Measurements from ENCODE around the gene MST1R. TPM values are rescaled to one million over a fixed set of nuclear protein-coding genes. Genes with fewer than 3 reads are reported as not detected.

Gene MST1R
- polyA plus RNA-seq, 1 donor (not counting 4 experiments of a cell fraction or from before 2014, with no cell fraction given): 106 TPM

DNA sequence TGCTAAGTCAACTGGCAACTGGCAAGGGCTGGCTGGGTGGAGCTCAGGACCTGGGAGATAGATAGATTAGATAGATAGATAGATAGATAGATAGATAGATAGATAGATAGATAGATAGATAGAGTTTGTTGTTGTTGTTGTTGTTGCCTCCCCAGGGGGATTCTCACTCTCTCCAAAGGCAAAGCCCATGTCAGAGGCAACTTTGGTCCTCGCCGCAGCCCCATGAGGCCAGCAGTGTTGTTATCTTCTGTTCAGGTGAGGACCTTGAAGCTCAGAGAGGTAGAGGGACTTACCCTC lies 7.4 kb upstream of the MST1R start:
- Histone ChIP-seq H3K4me1 (ENCODE audit: control insufficient read depth, extremely low read depth, insufficient read depth, low read length) (peaks cover 7% of the 10 kb centered on the region), H3K4me3 (ENCODE audit: control insufficient read depth in 2 of 3, extremely low read depth in 1 of 3, insufficient read depth in 2 of 3, low read depth in 1 of 3, low read length in 3 of 3) (no peak overlapping the region), H2AFZ (ENCODE audit: control insufficient read depth, low read length) (no peak overlapping the region), H3K36me3 (ENCODE audit: control insufficient read depth in 2 of 2, extremely low read depth in 1 of 2, insufficient read depth in 2 of 2, low read length in 2 of 2) (peaks cover 10 to 20% of the 10 kb centered on the region in 2 experiments), H3K27me3 (ENCODE audit: control insufficient read depth, extremely low read depth, insufficient read depth, low read length) (no peaks in the 10 kb centered on the region), H3K9me3 (ENCODE audit: control insufficient read depth, low read depth, low read length) (no peaks in the 10 kb centered on the region), H3K4me2 (ENCODE audit: control insufficient read depth, extremely low read depth, insufficient read depth, low read depth, low read length) (no peak overlapping the region), H4K20me1 (ENCODE audit: control insufficient read depth, extremely low read depth, insufficient read depth, low read length) (no peaks in the 10 kb centered on the region), H3K9ac (ENCODE audit: control insufficient read depth, extremely low read depth, insufficient read depth, low read length) (no peak overlapping the region), H3K9me1 (ENCODE audit: control insufficient read depth, extremely low read depth, insufficient read depth, low read length) (no peaks in the 10 kb centered on the region), H3K79me2 (ENCODE audit: control insufficient read depth, insufficient read depth, low read length) (no peaks in the 10 kb centered on the region), H3K27ac (ENCODE audit: control insufficient read depth, insufficient read depth, low read length) (no peak overlapping the region)
- no peak for TF ChIP-seq EZH2 (IDR thresholded peaks at IDR 0.05; ENCODE audit: low read length)
- TF ChIP-seq, protein P1, sequence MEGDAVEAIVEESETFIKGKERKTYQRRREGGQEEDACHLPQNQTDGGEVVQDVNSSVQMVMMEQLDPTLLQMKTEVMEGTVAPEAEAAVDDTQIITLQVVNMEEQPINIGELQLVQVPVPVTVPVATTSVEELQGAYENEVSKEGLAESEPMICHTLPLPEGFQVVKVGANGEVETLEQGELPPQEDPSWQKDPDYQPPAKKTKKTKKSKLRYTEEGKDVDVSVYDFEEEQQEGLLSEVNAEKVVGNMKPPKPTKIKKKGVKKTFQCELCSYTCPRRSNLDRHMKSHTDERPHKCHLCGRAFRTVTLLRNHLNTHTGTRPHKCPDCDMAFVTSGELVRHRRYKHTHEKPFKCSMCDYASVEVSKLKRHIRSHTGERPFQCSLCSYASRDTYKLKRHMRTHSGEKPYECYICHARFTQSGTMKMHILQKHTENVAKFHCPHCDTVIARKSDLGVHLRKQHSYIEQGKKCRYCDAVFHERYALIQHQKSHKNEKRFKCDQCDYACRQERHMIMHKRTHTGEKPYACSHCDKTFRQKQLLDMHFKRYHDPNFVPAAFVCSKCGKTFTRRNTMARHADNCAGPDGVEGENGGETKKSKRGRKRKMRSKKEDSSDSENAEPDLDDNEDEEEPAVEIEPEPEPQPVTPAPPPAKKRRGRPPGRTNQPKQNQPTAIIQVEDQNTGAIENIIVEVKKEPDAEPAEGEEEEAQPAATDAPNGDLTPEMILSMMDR (optimal IDR thresholded peaks at IDR 0.05 in 1 of 3, IDR thresholded peaks at IDR 0.05 in 1 of 3, conservative IDR thresholded peaks at IDR 0.05 in 1 of 3; ENCODE audit: extremely low read depth in 1 of 3, insufficient read depth in 2 of 3, low read length in 3 of 3): no peak
- dilution Hi-C loops (cut with MboI; ENCODE audit: extremely low pct_ligation_motif_present, low sequenced_read_pairs): no loop called here
- no peak for DNase-seq (ENCODE audit: low read depth, low spot score)
- FAIRE-seq: no peak

DNA sequence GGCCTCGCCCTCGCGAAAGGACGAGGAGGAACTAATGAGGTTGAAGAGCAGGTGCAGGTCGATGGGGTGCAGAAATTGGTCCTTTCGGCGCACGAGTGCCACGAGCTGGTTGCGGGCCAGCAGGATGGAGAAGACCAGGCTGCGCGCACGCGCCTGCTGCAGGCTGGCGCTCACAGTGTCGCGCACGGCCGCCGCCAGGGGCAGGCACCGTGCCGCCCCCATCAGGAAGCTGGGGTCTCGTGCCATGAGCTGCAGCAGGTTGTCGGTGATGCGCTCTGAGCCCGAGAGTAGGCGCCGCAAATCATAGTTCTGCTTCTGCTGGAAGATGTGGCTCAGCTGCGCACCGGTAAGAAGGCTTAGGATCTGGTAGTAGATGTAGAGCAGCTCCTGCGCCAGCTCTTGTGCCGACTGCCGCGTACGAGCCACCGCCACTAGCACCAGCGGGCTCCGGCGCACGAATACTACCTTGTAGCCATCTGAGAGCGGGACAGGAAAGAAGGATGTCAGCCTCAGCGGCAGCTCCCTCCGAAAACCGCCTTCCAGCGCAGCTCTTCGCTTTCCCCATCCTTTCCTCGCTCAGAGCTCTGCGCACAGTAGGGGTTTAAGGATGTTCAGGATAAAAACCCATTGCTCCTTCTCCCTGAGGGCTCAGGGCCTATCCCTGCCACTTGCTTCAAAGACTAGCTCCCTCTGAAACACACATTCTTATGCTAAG lies 6.9 kb upstream of the MST1R start:
- no peak overlapping the region for H3K9ac ChIP-seq (ENCODE audit: control insufficient read depth, extremely low read depth, insufficient read depth, low read length)
- no peaks in the 10 kb centered on the region for H3K9me3 ChIP-seq (ENCODE audit: control insufficient read depth, low read depth, low read length)
- dilution Hi-C loops (cut with MboI; ENCODE audit: extremely low pct_ligation_motif_present, low sequenced_read_pairs): no loop called here
- TF ChIP-seq, protein P1 (optimal IDR thresholded peaks at IDR 0.05 in 1 of 3, IDR thresholded peaks at IDR 0.05 in 1 of 3, conservative IDR thresholded peaks at IDR 0.05 in 1 of 3; ENCODE audit: extremely low read depth in 1 of 3, insufficient read depth in 2 of 3, low read length in 3 of 3): no peak
- no peak for TF ChIP-seq EZH2 (IDR thresholded peaks at IDR 0.05; ENCODE audit: low read length)
- no peaks in the 10 kb centered on the region for H3K27me3 ChIP-seq (ENCODE audit: control insufficient read depth, extremely low read depth, insufficient read depth, low read length)
- no peaks in the 10 kb centered on the region for H3K79me2 ChIP-seq (ENCODE audit: control insufficient read depth, insufficient read depth, low read length)
- no peak for FAIRE-seq
- H3K4me2 ChIP-seq (ENCODE audit: control insufficient read depth, extremely low read depth, insufficient read depth, low read depth, low read length): no peak overlapping the region
- H3K4me1 ChIP-seq (ENCODE audit: control insufficient read depth, extremely low read depth, insufficient read depth, low read length): peaks cover 12% of the 10 kb centered on the region
- H3K9me1 ChIP-seq (ENCODE audit: control insufficient read depth, extremely low read depth, insufficient read depth, low read length): no peaks in the 10 kb centered on the region
- no peak overlapping the region for H3K4me3 ChIP-seq (ENCODE audit: control insufficient read depth in 2 of 3, extremely low read depth in 1 of 3, insufficient read depth in 2 of 3, low read depth in 1 of 3, low read length in 3 of 3)
- H4K20me1 ChIP-seq (ENCODE audit: control insufficient read depth, extremely low read depth, insufficient read depth, low read length): no peaks in the 10 kb centered on the region
- H3K27ac ChIP-seq (ENCODE audit: control insufficient read depth, insufficient read depth, low read length): no peak overlapping the region
- DNase-seq (ENCODE audit: low read depth, low spot score): no peak
- no peak overlapping the region for H2AFZ ChIP-seq (ENCODE audit: control insufficient read depth, low read length)
- H3K36me3 ChIP-seq (ENCODE audit: control insufficient read depth in 2 of 2, extremely low read depth in 1 of 2, insufficient read depth in 2 of 2, low read length in 2 of 2): peaks cover 10 to 20% of the 10 kb centered on the region in 2 experiments

All from keratinocyte (primary cell).